Gastrocnemius medialis (tissue), 4 donors: ENCODE measurements around the gene SEMA7A. TPM values are rescaled to one million over a fixed set of nuclear protein-coding genes. Genes with fewer than 3 reads are reported as not detected.

Source experiments
- ATAC-seq, 2 donors: fragments of 150-250 bp; one replicate each; pipeline ENCODE4 v1.9.1; 2016
- DNase-seq, 2 donors: peaks; one replicate each; pipeline ENCODE4 v3.0.0-alpha.2; 2019
- H3K27ac ChIP-seq, 4 donors: fragments of 200-600 bp; sonication (generic); 1 replicate in 1 of 4; 2 replicates in 3 of 4; pipeline ENCODE4 v1.5.1; 2016 to 2018; ENCODE audit warnings: mild to moderate bottlenecking in 2 of 4, moderate library complexity in 1 of 4
- H3K27me3 ChIP-seq, 3 donors: fragments of 200-600 bp; sonication (generic) in 2 of 3; 1 replicate in 1 of 3; 2 replicates in 2 of 3; pipeline versions ENCODE4 v1.5.1 to v1.6.0; 2016 to 2019; ENCODE audit warnings: mild to moderate bottlenecking in 1 of 3, moderate library complexity in 1 of 3
- H3K36me3 ChIP-seq, 2 donors: fragments of 200-600 bp; sonication (generic) in 1 of 2; one replicate each; pipeline ENCODE4 v1.5.1; 2017 to 2018
- H3K4me1 ChIP-seq, 2 donors: fragments of 200-600 bp; sonication (generic) in 1 of 2; one replicate each; pipeline ENCODE4 v1.5.1; 2016 to 2017; ENCODE audit warnings: mild to moderate bottlenecking in 2 of 2
- H3K4me3 ChIP-seq, 4 donors: fragments of 200-600 bp; sonication (generic) in 3 of 4; 1 replicate in 1 of 4; 2 replicates in 3 of 4; pipeline ENCODE4 v1.5.1; 2016 to 2019; ENCODE audit warnings: mild to moderate bottlenecking in 2 of 4
- H3K9me3 ChIP-seq, 3 donors: fragments of 200-600 bp; sonication (generic) in 2 of 3; 1 replicate in 1 of 3; 2 replicates in 2 of 3; pipeline ENCODE4 v1.5.1; 2016 to 2019
- POLR2A ChIP-seq, 2 donors: fragments of 450-650 bp; IDR thresholded peaks; one replicate each; pipeline ENCODE4 v1.6.1; 2017; ENCODE audit warnings: antibody characterized with exemption in 2 of 2, mild to moderate bottlenecking in 2 of 2, moderate library complexity in 2 of 2
- in situ Hi-C, 4 donors: fragments of 200-750 bp; cut with MboI; loops; one replicate each; pipeline versions ENCODE4 v1.15.0 to v1.8.0; 2017; ENCODE audit warnings: low sequenced_read_pairs in 4 of 4
- intact Hi-C: fragments of 100-400 bp; cut with DNase I; formaldehyde crosslinking; loops from one replicate; pipeline ENCODE4 v1.15.1; 2023; ENCODE audit warnings: low total_unique reads
- total RNA-seq, 4 donors: library from RNA; depleted of rRNA; stranded (reverse); fragments of >200 nt; gene quantifications; one replicate each; pipeline versions ENCODE4 v1.1.0 to v1.2.3, GENCODE V29; 2016
- TF ChIP-seq, protein P1 (sequence below), 5 experiments: fragments of 450-650 bp in 3 of 5; fragments of 200-600 bp in 2 of 5; sonication (generic) in 2 of 5; IDR thresholded peaks in 4 of 5; conservative IDR thresholded peaks in 1 of 5; 1 replicate in 4 of 5; 2 replicates in 1 of 5; pipeline ENCODE4 v1.5.1; 2016 to 2019; ENCODE audit warnings: antibody characterized with exemption in 5 of 5, mild to moderate bottlenecking in 3 of 5, moderate library complexity in 3 of 5

Gene SEMA7A
- total RNA-seq, 4 donors from 2014 or later: 0.51 to 2.7 (median 2.4) TPM

DNA sequence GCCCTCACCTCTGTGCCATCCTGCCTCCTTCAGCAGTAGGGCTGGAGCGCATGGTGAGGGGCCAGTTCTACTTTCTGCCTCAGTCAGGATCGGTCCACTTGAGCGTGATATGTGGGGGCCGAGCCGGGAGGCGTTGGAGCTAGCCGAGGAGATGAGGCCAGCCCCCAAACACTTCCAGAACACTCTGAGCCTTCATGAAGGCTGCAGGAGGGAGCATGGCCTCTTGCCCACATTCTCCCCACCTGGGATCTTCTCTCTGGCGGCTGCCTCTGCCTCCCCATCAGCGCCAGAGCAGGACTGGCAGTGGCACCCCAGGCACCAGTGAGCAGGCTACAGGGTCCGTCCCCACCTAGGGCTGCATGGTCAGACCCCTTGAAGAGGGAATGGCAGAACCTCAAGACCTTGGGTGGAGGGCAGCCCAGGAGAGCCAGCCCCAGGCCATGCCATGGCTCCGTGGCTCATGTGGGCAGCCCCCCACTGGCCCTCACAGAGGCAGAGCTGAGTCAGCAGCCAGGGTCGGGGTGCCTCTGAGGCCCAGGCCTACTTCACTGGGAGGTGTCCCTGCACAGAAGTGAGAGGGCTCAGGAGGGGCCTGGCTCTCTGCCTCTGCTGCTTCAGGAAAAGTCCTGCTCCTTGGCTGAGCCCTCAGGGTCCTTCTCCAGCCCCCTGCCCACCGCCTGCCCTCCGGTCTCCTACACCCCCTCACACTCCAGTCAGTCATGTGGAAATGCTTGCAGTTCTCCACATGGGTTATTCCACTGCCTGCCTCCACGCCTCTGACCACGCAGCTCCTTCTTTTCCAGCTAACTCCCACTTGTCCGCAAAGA lies 38.2 kb downstream of the SEMA7A start:
- DNase-seq (no peak), ATAC-seq (no peak)
- Histone ChIP-seq H3K4me1 (no peaks in the 10 kb centered on the region), H3K9me3 (no peaks in the 10 kb centered on the region), H3K4me3 (no peak overlapping the region), H3K27ac (no peak overlapping the region), H3K36me3 (no peaks in the 10 kb centered on the region), H3K27me3 (no peaks in the 10 kb centered on the region)
- in situ Hi-C loops: loop anchor here in 2 of 4 donors (25.0 kb wide), 1 partner anchor 367 kb away; no protein-coding TSS in a partner anchor
- intact Hi-C loops: no loop called here
- TF ChIP-seq, protein P1, sequence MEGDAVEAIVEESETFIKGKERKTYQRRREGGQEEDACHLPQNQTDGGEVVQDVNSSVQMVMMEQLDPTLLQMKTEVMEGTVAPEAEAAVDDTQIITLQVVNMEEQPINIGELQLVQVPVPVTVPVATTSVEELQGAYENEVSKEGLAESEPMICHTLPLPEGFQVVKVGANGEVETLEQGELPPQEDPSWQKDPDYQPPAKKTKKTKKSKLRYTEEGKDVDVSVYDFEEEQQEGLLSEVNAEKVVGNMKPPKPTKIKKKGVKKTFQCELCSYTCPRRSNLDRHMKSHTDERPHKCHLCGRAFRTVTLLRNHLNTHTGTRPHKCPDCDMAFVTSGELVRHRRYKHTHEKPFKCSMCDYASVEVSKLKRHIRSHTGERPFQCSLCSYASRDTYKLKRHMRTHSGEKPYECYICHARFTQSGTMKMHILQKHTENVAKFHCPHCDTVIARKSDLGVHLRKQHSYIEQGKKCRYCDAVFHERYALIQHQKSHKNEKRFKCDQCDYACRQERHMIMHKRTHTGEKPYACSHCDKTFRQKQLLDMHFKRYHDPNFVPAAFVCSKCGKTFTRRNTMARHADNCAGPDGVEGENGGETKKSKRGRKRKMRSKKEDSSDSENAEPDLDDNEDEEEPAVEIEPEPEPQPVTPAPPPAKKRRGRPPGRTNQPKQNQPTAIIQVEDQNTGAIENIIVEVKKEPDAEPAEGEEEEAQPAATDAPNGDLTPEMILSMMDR (IDR thresholded peaks at IDR 0.05 in 4 of 5, conservative IDR thresholded peaks at IDR 0.05 in 1 of 5): no peak
- no peak for TF ChIP-seq POLR2A (IDR thresholded peaks at IDR 0.05)

DNA sequence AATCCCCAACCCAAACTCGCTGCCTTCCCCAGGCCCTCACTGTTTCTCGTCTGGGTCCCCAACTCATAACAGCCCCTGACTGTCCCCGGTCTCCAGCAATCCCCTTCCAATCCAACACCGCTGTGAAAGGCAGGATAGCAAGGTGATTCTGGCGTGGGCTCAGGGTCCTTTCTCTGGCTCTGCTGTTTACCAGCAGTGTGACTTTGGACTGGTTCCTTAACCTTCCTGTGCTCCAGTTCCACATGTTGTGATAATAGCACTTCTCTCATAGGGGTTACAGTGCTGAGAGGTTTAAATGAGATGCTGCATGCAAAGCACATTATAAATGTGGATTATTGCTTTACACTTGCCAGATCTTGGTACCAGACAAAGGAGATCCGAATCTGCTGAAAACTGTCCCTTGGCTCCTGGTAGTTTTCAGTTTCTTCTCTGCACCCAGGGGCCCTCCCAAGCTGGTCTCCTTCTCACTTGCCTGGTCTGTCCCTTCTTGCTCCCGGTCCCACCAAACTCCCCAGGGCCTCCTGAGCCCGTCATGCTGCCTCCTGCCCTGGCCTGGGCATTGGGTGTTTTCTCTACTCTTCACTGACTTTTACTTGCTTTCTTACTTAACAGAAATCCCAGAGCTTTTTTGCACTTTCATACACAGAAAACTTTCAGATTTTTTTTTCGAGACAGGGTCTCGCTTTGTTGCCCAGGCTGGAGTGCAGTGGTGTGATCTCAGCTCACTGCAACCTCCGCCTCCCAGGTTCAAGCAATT lies 39.5 kb downstream of the SEMA7A start:
- in situ Hi-C loops (loop anchor here in 2 of 4 donors (25.0 kb wide), 1 partner anchor 368 kb away; no protein-coding TSS in a partner anchor), intact Hi-C loops (no loop called here)
- Histone ChIP-seq H3K27me3 (no peaks in the 10 kb centered on the region), H3K4me3 (no peak overlapping the region), H3K27ac (no peak overlapping the region), H3K9me3 (no peaks in the 10 kb centered on the region), H3K4me1 (no peaks in the 10 kb centered on the region), H3K36me3 (no peaks in the 10 kb centered on the region)
- ATAC-seq (no peak), DNase-seq (no peak)
- TF ChIP-seq POLR2A (IDR thresholded peaks at IDR 0.05): no peak
- TF ChIP-seq, protein P1 (IDR thresholded peaks at IDR 0.05 in 4 of 5, conservative IDR thresholded peaks at IDR 0.05 in 1 of 5): no peak

DNA sequence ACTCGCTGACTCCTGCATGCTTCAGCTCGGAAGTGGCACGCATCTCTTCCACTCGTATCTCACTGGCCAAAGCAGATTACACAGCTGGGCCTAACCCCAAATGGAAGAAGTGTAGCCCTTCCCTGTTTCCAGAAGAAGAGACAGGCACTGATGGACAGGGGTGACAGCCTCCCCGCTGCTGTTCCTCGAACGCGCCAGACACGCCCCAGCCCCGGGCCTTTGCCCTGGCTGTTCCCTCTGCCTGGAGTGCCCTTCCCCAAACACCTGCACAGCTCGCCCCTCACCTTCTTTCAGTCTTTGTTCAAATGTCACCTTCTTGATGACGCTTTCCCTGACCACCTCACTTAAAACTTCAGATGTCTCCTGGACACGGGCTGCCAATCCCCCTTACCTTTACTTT lies 40.3 kb downstream of the SEMA7A start:
- intact Hi-C loops: no loop called here
- no peak for TF ChIP-seq POLR2A (IDR thresholded peaks at IDR 0.05)
- TF ChIP-seq, protein P1 (IDR thresholded peaks at IDR 0.05 in 4 of 5, conservative IDR thresholded peaks at IDR 0.05 in 1 of 5): no peak
- no peak for DNase-seq

DNA sequence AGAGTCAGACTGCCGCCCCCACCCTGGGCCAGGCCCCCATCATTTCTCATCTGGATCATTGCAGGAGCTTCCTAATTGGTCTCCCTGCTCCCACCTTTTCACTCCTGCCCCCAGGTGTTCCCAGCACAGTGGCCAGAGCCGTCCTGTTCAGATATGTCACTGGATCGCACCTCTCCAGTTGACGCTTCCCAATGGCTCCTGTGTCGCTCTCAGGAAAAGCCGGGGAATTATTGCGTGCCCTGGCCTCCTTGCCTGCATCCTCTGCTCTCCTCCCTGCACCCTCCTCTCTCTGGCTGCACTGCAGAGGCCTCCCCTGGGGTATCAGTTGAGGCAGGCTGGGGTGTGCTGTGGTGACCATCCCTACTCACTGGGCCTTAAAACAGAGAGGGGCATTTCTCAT lies 40.9 kb downstream of the SEMA7A start:
- H3K27me3 ChIP-seq: no peaks in the 10 kb centered on the region
- H3K4me1 ChIP-seq: no peaks in the 10 kb centered on the region
- H3K4me3 ChIP-seq: no peak overlapping the region
- no peaks in the 10 kb centered on the region for H3K9me3 ChIP-seq
- DNase-seq (no peak), ATAC-seq (no peak)
- in situ Hi-C loops: loop anchor here in 2 of 4 donors (25.0 kb wide), 1 partner anchor 369 kb away; no protein-coding TSS in a partner anchor
- H3K27ac ChIP-seq: no peak overlapping the region
- intact Hi-C loops: no loop called here
- TF ChIP-seq, protein P1 (IDR thresholded peaks at IDR 0.05 in 4 of 5, conservative IDR thresholded peaks at IDR 0.05 in 1 of 5): no peak
- no peak for TF ChIP-seq POLR2A (IDR thresholded peaks at IDR 0.05)
- H3K36me3 ChIP-seq: no peaks in the 10 kb centered on the region

More for the DNA sequence above, 40.3 kb downstream of the SEMA7A start:
- in situ Hi-C loops: loop anchor here in 2 of 4 donors (25.0 kb wide), 1 partner anchor 369 kb away; no protein-coding TSS in a partner anchor
- no peak overlapping the region for H3K4me3 ChIP-seq
- H3K36me3 ChIP-seq: no peaks in the 10 kb centered on the region
- H3K9me3 ChIP-seq: no peaks in the 10 kb centered on the region
- no peak overlapping the region for H3K27ac ChIP-seq
- ATAC-seq: no peak
- H3K4me1 ChIP-seq: no peaks in the 10 kb centered on the region
- H3K27me3 ChIP-seq: no peaks in the 10 kb centered on the region
